ENCODE measurements around the gene ACKR2.
A peak's percentile ranks its signal among the peaks of the same experiment; 100 is the strongest.

The ACKR2 gene

DNA sequence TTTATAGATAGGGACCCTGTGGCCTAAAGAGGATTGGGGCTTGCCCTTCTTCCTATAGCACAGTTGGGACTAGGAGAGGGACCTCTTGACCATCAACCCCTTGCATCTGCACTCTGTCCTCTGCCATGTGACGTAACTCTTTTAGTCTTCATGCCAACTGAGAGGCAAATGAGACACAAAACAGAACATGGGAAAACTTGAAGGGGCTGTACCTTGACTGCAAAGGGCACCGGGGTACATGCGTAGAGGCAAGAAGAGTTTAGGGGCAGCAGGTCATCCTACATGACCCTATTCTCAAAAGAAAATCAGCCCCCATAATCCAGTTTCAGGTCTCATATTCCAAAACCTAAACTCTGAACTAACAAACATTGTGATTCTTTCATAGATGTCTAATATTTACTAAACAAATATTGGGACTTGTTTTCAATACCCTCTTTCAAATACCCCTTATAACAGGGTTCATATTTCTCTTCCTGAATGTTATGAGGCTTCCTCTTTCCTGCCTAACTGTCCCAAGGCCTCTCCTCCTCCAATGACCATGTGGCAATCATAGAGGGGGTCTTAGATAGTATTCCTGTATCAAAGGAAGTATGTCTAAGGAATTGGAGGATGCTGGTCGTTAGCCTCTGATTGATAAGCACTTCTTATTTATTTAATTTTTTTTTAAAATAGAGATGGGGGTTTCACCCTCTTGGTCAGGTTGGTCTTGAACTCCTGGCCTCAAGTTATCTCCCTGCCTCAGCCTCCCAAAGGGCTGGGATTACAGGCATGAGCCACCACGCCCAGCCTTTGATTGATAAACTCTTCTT, 20.6 kb downstream of the ACKR2 start:
- no peak for DNase-seq (ENCODE audit: low spot score)

DNA sequence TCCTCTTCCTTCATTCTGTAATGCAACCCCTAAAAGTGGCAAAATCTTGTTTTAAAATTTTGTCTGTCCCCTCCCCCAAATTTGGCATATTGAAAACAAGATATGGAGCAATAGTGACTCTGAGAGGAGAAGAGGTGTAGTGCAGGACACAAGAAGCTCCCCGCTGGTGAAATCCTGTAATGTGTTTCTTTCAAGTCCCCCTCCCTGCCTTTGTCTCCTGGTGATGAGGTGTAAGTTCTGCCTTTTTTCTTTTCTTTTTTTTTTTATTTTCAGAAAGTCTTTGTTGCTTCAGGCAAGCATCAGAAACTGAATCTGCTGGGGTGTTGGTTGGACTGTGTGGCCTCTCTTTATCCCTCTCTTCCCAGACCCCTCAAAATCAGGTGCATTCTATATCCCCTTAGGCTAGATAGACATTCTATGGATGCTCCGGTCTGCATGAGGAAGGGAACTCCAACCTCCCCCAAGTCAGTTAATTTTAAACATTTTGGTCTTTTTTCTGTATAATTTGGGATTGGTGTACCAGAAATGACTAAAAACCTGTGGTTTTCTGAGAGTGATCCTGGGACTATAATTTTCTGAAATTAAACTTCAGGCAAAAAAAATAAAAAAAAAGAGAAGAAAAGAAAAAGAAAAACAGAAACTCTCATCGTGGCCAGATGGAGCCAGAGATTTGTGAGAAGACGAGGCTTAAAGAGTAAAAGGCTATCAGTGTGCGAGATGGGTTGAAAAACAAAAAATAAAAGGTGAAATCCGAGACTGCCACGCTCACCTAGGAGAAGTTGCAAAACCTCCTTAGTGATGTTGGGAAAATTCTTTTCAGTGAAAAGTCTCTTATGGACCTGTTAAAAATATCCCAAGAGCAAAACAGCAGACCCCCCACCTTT, 21.4 kb downstream of the ACKR2 start:
- DNase-seq (ENCODE audit: low spot score), result peak; percentile 51

DNA sequence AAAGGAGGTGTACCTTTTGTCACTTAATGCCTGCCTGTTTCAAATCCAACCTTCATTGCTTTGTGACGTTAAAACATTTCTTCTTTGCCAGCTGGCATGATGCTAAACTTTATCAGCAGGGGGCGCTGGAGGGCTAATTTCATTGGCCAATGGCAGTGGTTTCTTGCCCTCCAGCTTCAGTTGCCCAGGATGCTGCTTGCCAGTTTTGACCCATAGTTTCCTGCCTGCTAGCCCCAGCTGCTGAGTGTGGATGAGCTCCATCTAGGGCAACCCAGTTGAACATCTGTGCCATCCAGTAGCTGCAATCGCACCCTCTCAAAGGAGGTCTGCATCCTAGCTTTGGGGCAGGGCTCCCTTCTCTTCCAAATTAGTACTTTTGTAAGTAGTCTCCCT, 22.1 kb downstream of the ACKR2 start:
- DNase-seq (ENCODE audit: low spot score), result peak; percentile 59

DNA sequence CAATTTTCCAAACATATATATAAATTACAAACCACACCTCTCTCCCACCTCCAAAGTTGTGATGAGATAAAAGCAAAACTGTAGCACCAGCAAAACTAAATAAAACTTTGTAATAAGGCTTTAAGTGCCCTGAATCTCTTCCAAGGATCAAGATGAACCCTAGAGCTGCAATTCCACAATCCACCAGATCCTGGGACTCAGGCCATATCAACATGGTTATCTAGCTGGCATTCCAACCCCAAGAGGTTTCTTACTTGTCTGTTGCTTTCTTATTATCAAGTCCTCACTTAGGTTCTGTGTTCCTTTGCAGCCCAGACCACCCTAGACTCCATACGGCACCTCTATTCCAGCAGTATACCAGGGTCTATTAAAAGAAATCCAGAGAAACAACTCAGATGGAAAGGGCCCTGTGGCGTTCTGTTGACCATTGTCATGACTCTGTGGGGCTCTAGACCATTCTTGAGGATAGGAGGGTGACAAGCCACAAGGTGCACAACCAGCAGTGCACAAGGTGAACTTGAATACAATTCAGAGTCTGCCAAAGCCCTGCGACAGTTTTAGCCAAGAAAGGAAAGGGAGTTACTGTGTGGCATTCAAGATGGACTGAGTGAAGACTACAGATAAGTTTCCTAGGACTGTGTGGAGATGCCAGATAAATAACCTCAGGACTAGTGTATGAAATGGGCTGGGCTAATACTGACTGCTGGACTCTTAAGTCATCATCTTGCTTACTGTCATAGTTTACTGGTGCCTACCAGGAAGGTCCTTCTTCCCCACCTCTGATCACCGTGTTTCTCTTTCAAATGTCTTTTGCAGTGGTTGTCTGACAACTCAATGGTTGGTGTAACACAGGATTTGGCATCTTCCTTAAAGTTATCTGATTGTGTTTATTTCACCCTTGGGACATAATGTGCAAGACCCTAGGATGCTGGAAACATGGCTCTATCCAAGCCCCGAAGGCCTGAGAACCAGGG, 27.2 kb downstream of the ACKR2 start:
- no peak for DNase-seq (ENCODE audit: low spot score)

DNA sequence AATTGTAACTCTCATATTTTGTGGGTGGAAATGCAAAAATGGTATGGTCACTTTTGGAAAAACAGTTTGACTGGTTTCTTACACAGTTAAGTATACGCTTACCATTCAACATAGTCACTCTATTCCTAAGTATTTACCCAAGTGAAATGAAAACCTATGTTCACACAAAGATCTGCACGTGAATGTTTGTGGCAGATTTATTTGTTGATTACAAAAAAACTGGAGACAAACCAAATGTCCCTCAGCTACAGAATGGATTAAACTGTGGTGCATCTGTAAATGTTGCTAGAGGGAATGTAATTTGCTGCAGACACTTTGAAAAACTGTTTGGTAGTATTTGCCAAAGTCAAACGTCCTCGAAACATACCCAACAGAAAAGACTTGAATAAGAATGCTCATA, 29.3 kb downstream of the ACKR2 start:
- DNase-seq (ENCODE audit: low spot score), result no peak

DNA sequence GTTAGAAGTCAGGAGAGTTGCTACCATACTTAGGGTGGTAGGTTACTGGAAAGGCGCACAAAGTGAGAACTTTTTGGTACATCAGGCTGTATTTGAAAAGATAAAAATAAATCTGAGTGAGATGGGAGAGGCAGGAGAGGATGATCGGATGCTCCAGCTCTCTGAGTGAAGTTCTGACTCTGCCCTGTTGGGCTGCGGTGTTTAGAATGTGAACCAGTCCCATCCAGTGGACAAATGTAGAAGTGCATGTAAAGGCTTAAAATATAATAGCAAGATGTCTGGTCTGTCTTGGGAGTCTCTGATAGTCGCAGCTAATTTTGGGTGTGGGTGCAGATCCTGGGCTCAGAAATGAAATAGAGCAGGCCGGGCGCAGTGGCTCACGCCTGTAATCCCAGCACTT, 30.4 kb downstream of the ACKR2 start:
- DNase-seq (ENCODE audit: low spot score), result peak; percentile 73

DNA sequence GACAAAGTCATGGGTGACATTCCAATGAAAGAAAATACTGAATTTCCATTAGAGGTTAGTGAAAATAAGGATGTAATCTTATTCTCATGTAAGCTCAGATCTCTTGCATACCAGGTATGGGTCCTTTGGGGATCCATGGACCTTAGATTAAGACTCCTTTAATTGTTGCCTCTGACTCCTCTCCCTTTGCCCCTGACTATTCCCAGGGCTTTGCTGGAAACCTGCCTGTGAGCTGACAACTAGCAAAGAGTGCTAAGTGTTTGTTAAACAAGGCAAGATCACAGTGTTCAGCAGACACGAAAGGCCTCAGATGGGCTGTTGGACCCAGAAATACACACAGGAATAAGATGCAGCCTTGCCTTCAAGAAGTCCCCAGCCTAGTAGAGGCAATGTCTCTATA, 32.1 kb downstream of the ACKR2 start:
- DNase-seq (ENCODE audit: low spot score), result no peak

DNA sequence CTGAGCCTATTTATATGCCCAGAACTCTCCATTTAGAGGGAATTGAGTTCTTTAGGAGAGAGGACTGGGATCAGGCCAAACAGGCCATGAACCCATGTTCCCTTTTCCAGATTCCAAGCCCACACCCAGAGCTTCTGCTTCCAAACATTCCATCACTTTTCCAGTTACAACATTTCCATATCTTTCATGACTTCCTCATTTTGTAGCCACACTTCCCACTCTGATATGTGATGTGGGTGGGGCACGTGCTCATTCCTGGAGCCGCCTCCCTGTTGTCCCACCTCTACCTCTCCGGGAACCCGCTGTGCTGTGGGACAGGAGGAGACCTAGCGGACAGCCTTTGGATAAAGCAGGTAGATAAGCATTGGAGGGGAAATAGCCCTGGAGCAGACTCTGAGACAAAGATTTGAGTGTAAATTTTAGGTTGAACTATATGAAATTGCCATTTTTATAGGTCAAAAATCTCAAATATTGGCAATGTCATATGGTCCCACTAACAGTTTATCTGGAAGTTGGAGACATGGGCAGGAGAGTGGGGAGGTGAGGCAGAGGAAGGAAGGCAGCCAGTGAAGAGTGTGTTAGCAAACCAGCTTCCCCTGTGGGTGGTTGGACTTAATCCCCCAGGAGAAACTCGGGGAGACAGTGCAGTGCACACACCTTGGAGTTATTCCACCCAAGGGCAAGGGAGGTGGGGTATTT, 34.6 kb downstream of the ACKR2 start:
- no peak for DNase-seq (ENCODE audit: low spot score)

DNA sequence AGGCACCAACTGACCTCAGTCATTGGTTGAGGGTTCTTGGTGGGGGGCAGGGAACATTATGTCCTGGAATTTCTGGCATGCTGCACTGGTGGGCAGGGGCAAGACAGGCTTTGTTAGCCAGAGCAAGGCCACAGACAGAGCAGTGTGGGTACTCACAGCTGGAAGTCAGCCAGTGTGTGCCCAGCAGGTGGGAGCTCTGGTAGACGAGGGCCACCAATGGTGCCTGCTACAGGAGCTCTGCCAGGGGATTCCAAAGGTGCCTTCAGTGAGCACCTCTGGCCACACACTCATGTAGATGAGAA, 35.1 kb downstream of the ACKR2 start:
- no peak for DNase-seq (ENCODE audit: low spot score)

DNA sequence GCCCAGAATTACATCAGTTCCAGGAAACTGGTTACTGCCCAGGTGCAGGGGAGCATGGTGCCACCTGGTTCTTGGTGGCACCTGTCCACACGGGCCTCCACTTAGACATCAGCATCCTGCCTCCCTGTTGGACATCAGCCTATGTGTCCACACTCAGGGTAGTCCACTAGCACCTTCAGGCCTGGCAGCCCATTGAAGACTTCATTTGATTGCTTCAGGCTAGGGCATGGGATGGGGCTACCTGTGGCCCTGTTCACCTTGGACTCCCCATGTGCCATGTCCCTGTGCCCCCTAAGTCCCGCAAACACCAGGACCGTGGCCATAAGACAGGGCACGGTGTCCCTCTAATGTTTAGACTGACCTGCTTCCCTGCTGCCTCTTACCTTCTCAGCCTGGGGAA, 35.6 kb downstream of the ACKR2 start:
- DNase-seq (ENCODE audit: low spot score), result no peak

DNA sequence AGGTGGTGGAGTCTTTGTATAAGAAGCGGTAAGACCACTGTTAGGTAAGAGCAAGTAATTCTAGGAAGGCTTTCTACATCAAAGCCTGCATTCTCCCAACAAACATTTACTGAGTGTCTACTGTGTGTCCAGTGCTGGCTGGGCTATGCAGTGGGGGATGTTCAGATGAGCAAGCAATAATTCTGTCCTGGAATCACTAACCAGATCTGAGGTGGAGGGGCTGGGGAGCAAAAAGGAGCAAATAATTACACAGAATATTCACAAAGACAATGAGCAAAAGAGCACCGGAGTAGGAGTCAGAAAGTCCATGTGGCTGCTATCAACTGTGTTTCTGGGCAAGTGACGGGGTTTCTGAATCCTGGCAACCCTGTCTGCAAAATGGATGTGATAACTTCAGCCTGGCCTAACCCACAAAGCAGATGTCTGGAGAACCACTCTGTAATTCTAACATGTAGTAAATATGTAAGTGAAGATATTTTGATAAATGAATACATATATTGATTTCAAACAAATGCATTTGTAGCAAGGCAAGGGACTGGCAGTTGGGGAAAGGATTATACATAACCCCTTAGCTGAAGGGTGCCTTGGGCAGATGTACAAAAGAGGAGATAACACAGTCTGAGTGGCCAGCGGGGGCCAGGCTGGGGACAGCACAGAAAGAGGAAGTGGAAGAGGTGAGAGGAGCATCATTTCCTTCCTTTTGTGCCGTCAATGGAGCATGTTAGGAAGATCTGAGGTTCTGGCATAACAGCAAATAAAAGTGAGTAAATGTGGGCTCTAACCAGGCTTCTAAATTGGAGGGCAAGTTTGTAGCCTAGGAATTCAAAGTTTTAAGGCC, 37.7 kb downstream of the ACKR2 start:
- DNase-seq (ENCODE audit: low spot score), result no peak

DNA sequence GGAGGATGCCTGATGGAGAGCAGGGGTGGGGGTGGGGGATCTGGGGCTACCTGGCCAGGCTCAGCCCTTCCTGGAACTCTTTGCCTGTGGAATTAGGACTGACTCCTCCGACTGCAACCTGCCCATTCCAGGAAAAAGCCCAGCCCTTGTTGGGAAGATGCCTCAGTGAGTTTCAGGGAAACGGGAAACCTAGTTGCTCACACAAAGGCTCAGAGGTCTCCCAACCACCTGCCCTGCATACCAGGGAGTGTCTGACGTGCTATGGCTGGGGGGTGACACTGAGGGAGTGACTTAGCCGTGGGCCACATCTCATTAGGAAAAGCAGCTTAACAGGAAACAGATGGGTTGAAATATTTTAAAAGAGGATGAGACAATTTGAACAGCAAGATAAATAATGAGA, 38.5 kb downstream of the ACKR2 start:
- DNase-seq (ENCODE audit: low spot score), result no peak

DNA sequence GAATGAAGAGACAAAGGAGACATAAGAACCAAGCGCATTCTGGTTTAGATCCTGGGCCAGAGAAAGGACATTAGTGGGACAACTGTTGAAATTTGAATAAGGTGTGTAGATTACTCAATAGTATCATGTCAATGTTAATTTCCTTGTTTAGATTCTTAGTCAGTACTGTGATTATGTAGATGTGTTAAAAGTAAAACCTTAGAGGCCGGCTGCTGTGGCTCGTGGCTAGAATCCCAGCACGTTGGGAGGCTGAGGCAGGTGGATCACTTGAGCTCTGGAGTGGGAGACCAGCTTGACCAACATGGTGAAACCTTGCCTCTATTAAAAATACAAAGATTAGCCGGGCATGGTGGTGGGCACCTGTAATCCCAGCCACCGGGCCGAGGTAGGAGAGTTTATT, 39.8 kb downstream of the ACKR2 start:
- DNase-seq (ENCODE audit: low spot score), result no peak

DNA sequence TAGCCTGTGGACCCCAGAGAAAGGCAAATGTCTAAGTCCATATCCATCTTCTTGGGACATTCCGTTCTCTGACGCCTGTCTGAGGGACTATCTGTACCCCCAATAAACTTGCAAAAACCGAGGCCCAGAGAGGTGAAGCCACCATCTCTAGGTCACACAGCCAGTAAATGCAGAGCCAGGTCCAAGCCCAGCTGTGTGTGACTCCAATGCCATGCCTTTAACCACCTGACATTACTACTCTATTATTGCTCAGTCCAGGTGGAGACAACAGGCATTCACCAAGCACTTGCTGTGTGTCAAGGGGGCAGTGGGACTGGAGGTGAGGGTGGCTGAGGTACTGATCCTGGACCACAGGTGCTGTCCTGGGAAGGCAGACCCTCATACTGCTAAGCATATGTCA, 41.0 kb downstream of the ACKR2 start:
- DNase-seq (ENCODE audit: low spot score), result no peak

DNA sequence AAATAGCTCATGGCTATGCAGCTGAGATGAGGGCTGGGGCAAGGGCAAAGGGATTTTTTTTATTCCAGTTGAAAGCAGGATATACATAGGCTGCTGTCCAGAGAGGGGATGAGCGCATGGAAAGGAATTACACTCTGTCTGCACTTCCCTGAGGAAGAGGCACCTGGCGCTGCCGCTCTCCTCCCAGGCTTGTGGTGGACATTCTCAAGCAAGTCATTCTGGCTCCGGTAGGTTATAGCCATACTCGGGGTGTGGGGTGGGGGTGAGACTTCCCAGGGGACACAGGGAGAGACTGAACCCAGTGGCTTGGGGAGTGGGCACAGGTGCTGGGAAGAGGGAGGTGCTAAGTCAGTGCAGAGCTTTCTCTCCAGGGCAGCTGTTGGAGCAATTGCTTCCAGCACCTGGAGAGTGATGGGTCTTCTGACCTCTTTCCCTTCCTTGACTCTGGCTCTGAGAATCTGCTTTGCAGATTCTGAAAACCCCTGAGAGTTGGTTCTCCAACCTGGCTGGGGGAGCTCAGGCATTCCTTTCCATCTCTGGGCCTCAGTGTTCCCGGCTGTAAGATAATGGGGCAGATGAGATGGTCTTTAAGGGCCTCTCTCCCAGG, 42.1 kb downstream of the ACKR2 start:
- no peak for DNase-seq (ENCODE audit: low spot score)

DNA sequence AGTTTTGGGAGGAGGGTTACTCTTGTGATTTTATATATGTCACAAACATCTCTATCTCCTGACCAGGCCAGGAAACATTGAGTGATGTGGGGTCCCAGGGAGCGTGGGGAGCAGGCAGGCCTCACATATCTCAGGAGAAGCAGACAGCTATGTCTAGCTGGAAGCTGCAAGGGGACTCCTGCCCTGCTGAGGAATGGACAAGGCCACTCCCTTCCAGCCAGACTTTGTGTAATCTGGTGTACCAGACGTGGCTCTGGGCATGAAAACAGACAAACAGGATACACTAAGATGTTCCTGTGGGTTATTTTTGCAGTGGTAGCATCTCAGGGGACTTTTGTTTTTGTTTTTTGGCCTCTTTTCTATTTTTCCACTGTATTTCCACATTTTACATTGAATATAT, 43.2 kb downstream of the ACKR2 start:
- no peak for DNase-seq (ENCODE audit: low spot score)

DNA sequence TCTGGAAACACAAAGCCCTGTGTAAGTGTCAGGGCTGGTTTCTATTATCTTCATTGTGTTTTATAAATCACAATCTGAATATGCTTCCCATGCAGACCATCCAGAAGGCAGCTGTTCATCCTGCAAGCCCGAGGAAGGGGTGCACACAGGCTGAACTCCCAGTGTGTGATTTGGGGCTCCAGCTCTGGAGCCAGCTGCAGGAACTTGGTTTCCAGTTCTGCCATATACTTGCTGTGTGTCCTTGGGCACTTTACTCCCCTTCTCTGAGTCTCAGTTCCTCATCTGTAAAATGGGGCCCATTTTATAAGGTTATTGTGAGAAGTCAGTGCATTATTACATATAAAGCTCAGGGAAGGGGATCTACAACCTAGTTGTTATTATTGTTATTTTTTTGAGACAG, 43.8 kb downstream of the ACKR2 start:
- DNase-seq (ENCODE audit: low spot score), result no peak

DNA sequence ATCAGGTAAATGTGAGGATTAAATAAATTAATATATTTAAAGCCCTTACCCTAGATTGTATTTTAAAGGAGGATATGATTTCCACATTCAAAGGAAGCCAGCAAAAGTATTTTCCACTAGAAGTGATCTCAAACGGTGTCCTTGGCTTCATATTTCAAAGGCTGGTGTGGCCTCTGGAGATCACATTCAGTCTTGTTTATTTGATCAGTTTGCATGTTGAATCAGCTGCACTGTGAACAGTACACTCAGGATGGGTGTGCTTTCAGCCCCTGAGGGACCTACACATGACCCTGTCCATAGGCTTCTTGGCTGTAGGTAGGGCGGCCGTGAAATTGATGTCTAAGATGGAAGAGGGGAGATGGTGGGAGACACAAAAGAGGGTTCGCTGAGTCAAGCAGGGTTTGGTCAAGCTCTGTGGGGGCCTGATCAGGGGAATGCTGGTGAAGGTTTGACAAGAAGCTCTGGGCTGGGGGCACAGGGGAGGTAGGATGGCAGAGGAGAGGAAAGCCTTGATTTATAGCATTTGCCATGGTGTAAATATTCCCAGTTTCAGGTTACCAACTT, 44.6 kb downstream of the ACKR2 start:
- DNase-seq (ENCODE audit: low spot score), result no peak

DNA sequence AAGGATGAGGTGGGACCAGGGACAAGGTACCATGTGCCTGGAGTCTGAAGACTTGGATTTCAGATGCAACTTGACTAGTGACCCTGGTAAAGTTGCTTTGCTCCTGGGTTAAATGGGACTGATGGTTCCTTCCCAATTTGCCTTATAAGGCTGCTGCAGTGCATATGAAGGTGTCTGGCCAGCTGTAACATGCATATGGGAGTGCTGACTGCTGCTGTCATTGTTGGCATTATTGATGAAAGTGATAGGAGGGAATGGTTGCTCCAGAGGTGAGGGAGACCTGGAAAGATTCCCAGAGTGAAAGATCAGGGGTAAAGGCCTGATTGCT, 45.9 kb downstream of the ACKR2 start:
- no peak for DNase-seq (ENCODE audit: low spot score)
